NCI-H1694 treated with DMSO at 0.1 percent for 48 hours (cell line): ENCODE measurements around the gene TNFRSF8.

Source experiments
- DNase-seq: peaks from one replicate; lab custom pipeline; 2025; lab: John Stamatoyannopoulos, UW

Gene TNFRSF8

GRCh38 chr1:12059722-12060464 is 3.2 kb upstream of the TNFRSF8 start:
- DNase-seq = no peak

- DNase-seq = no peak
These were observed 2.6 kb upstream of the TNFRSF8 start for GRCh38 chr1:12060500-12060899.

GRCh38 chr1:12064073-12064969 is 1.2 kb downstream of the TNFRSF8 start:
- DNase-seq = no peak

GRCh38 chr1:12065872-12066271 is 2.8 kb downstream of the TNFRSF8 start:
- DNase-seq = no peak

- DNase-seq = no peak
These were observed 5.1 kb downstream of the TNFRSF8 start for GRCh38 chr1:12067900-12068821.

- no peak for DNase-seq
These were observed 6.6 kb downstream of the TNFRSF8 start for GRCh38 chr1:12069623-12070244.

- no peak for DNase-seq
These were observed 8.8 kb downstream of the TNFRSF8 start for GRCh38 chr1:12071892-12072291.

GRCh38 chr1:12072741-12073140 is 9.6 kb downstream of the TNFRSF8 start:
- no peak for DNase-seq

- no peak for DNase-seq
These were observed 10.7 kb downstream of the TNFRSF8 start for GRCh38 chr1:12073796-12074195.

- no peak for DNase-seq
These were observed 12.4 kb downstream of the TNFRSF8 start for GRCh38 chr1:12075195-12076114.

GRCh38 chr1:12076425-12077005 is 13.4 kb downstream of the TNFRSF8 start:
- DNase-seq = no peak

- no peak for DNase-seq
These were observed 15.5 kb downstream of the TNFRSF8 start for GRCh38 chr1:12078575-12078937.

- DNase-seq = peak; percentile 13
These were observed 16.1 kb downstream of the TNFRSF8 start for GRCh38 chr1:12078938-12079861.

GRCh38 chr1:12080156-12080555 is 17.1 kb downstream of the TNFRSF8 start:
- DNase-seq = no peak

- DNase-seq = no peak
These were observed 17.9 kb downstream of the TNFRSF8 start for GRCh38 chr1:12080773-12081556.

- no peak for DNase-seq
These were observed 18.7 kb downstream of the TNFRSF8 start for GRCh38 chr1:12081648-12082396.

- no peak for DNase-seq
These were observed 19.9 kb downstream of the TNFRSF8 start for GRCh38 chr1:12082988-12083387.

- DNase-seq = no peak
These were observed 20.7 kb downstream of the TNFRSF8 start for GRCh38 chr1:12083766-12084165.
